LNCaP clone FGC (cell line): Measurements from ENCODE around the gene CHRD.

Source experiments
- DNase-seq: peaks from one replicate; pipeline ENCODE4 v3.0.0-alpha.2; 2011; ENCODE audit warnings: low read depth
- H3K4me3 ChIP-seq: 2 replicates; pipeline ENCODE4 v1.5.1; 2011; ENCODE audit warnings: mild to moderate bottlenecking, low read depth, low read length, control low read depth
- CTCF ChIP-seq: IDR thresholded peaks from 2 replicates; pipeline ENCODE4 v1.5.1; 2012; ENCODE audit warnings: mild to moderate bottlenecking; ENCODE audit not compliant: control insufficient read depth, insufficient read depth; ENCODE audit errors: extremely low read depth

The CHRD gene

GRCh38 chr3:184389935-184390528 lies 10.2 kb downstream of the CHRD start:
- H3K4me3 ChIP-seq, result no peak overlapping the region
- TF ChIP-seq CTCF, result no peak
- DNase-seq, result no peak

GRCh38 chr3:184391266-184391665 lies 11.4 kb downstream of the CHRD start:
- DNase-seq, result no peak
- H3K4me3 ChIP-seq, result no peak overlapping the region
- no peak for TF ChIP-seq CTCF

- no peak for DNase-seq
- H3K4me3 ChIP-seq, result no peak overlapping the region
- TF ChIP-seq CTCF, result no peak
These were observed 15.4 kb downstream of the CHRD start for GRCh38 chr3:184395320-184395660.

- no peak for TF ChIP-seq CTCF
- no peak for DNase-seq
- no peak overlapping the region for H3K4me3 ChIP-seq
These were observed 19.6 kb downstream of the CHRD start for GRCh38 chr3:184399410-184399809.

GRCh38 chr3:184405075-184406030 lies 25.5 kb downstream of the CHRD start:
- TF ChIP-seq CTCF, result no peak
- DNase-seq, result no peak
- no peak overlapping the region for H3K4me3 ChIP-seq

- no peak for DNase-seq
- no peak for TF ChIP-seq CTCF
- H3K4me3 ChIP-seq, result no peak overlapping the region
These were observed 29.6 kb downstream of the CHRD start for GRCh38 chr3:184409331-184409926.
